Measurements from ENCODE around the gene RB1.
"Not testable (repeated sequence)": the region's sequence is repeated elsewhere in the genome, so short reads cannot be mapped to it uniquely, and the experiment has no call there.

RB1 gene

GRCh38 chr13:48355524-48355923 lies 52.0 kb downstream of the RB1 start:
- FAIRE-seq: not testable (repeated sequence)

DNA sequence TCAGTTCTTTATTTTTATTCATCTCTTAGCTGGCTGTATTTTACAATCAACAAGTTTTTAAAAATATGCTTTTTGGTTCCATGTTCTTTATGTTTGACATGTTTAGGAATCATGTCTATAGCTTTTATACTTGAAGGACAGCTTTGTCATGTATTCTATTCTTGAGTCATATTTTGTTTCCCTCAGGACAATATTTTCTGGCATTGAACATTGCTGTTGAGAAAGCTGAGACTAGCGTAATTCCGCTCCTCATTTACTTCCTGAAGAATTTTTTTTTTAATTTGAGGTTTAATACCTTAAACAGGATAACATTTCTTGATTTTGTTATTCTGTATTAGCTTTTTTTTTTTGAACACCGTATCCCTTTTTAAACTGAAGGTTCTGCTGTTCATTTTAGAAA lies 53.2 kb downstream of the RB1 start:
- FAIRE-seq: no peak

DNA sequence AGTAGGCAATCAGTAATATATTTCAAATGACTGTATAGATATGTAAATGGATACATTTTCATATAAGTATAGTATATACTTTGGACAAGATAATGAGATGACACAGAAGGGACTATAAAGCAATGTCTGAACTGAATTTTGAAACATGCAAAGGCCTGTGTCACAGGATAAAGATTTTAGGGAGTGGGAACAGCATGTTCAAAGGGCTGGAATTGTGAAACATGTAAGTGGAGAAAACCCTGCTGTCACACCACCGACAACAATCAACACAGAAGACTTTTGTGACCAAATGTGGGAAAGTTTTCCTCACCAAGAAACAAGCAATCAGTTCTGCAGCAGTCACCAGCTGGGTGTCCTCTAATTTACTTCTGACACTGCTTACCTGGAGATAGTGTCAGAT lies 66.4 kb downstream of the RB1 start:
- no peak for FAIRE-seq

DNA sequence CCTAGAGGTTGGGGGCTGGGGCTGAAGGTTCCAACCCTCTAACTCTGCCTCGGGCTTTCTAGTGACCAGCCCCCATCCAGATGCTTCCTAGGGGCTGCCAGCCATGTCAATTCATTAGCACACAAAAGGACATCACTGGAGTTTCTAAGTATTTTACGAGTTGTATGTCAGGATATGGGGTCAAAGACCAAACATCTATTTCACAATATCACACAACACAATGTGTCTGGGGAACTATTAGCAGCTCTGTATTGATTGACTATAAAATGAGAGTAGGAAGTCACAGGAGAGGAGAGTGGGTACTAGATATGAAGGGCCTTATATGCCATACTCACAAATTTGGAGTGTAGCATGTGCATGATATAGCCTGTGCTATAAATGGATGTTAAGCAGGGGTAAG lies 67.3 kb downstream of the RB1 start:
- FAIRE-seq: no peak

GRCh38 chr13:48377857-48378256 lies 74.3 kb downstream of the RB1 start:
- FAIRE-seq: no peak

DNA sequence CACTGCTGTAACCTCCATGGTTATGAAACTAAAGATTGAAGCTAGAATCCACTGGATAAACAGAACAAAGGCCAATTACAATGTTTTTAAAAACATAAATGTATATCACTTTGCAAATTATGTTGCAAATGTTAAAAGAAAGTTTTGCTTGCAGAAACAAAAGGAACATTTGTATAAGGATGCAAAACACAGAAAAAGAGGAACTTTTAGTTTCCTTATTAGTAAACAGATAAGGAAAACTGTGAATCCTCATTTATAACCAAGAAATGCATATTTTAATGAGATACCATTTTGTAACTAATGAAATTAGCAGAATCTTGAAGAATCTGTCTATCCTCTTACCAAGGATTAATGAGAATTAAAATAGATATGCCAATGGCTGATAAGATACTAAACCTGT lies 77.0 kb downstream of the RB1 start:
- no peak for FAIRE-seq

- no peak for FAIRE-seq
These were observed 79.8 kb downstream of the RB1 start for GRCh38 chr13:48383384-48383783.

DNA sequence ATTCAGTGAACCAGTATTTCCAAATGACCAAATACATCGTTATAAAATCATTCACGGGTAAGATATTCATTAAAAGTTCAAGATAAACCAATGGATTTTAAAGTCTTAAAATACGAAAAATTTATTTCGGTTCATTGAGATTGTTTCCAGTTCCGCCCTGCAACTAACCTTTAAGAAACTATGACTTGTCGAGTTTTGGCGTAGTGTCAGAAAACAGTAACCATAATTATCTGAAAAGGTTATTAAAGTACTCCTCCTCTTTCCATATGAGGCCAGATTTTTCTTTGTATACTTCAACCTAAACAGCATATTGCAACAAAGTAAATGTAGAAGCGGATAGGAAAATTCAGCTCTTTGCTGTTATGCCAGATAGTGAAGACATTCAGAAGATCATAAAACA lies 83.3 kb downstream of the RB1 start:
- no peak for FAIRE-seq

DNA sequence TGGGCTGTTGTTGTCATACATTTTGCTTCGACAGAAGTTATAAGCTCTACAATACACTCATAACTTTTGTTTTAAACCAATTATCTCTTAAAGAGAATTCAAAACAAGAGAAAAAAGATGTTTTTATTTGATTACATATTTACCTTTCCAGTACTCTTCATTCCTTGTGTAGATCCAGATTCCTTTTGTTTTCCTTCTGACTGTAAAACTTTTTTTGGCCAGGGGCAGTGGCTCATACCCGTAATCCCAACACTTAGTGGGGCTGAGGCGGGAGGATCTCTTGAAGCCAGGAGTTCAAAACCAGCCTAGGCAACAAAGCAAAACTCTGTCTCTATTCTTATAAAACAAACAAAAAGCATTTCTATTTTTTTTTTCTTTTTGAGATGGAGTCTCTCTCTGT lies 87.7 kb downstream of the RB1 start:
- no peak for FAIRE-seq

GRCh38 chr13:48393030-48393697 lies 89.6 kb downstream of the RB1 start:
- no peak for FAIRE-seq

DNA sequence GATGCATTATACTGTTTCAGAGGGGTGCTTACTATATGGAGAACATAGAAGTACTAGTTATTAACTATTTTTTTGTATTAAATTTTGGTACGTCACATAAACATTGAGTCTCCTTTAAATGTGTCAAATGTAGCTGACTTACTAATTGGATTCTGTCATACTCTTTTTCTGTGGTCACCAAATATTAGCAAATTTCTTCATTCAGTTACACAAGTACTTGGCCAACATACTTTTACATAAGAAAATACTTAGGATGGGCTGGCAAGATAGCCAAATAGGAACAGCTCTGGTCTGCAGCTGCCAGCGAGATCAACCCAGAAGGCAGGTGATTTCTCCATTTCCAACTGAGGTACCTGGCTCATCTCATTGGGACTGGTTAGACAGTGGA lies 90.1 kb downstream of the RB1 start:
- no peak for FAIRE-seq

- FAIRE-seq: no peak
These were observed 94.2 kb downstream of the RB1 start for GRCh38 chr13:48397744-48398143.

DNA sequence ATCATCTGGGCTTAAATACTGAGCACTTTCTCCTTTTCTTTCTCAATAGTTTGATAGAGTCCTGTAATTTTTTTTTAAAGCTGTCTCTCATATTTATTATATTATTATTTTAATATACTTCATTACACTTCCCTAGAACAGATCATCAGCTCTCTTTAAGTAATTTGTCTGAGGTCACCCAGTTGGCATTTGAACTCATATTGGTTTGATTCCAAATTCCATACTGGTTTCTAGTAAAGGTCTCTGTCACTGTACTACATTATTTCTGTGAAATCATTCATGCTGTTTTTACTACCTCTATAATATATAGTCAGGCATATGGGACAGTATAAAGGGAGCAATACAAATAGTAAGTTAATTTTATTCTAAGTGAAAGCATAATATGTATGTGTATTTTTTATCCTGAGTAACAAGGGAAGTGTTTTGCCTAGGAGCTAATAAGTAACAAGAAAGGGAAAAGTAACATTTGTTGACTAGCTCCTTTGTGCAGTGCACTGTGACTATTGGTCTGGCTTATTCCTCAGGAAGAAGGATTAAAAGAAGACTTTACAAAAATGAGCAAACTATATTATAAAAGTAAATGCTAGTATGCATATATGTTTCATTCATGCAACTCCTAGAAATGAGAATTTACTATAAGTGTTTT lies 95.0 kb downstream of the RB1 start:
- FAIRE-seq: no peak

DNA sequence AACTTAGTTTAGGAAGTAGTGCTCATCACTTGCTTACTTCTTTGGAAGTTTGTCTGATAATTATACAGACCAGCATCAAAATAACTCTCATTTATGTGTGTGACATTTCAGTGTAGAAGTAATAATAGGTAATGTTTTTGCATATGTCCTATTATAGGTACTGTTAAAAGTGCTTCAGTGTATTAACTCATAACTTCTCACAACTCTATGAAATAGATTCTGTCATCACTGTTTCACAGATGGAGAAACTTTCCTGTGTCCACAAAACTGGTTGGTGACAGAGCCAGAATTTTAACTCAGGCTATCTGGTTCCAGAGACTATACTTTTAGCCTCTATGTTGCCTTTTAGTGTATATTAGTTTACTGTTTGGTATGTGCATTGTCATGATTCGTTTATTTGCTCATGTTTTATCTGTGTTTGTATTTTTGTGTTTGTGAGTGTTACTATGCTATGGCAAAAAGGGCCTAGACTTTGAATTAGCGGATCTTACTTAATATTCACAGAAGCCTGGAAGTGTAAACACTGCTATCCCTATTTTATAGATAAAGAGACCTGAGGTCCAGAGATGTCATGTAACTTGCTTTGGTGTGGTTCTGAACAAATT lies 96.6 kb downstream of the RB1 start:
- no peak for FAIRE-seq

- no peak for FAIRE-seq
These were observed 97.3 kb downstream of the RB1 start for GRCh38 chr13:48400850-48401291.

- no peak for FAIRE-seq
These were observed 97.9 kb downstream of the RB1 start for GRCh38 chr13:48401480-48401879.

GRCh38 chr13:48402325-48402932 lies 98.9 kb downstream of the RB1 start:
- no peak for FAIRE-seq

DNA sequence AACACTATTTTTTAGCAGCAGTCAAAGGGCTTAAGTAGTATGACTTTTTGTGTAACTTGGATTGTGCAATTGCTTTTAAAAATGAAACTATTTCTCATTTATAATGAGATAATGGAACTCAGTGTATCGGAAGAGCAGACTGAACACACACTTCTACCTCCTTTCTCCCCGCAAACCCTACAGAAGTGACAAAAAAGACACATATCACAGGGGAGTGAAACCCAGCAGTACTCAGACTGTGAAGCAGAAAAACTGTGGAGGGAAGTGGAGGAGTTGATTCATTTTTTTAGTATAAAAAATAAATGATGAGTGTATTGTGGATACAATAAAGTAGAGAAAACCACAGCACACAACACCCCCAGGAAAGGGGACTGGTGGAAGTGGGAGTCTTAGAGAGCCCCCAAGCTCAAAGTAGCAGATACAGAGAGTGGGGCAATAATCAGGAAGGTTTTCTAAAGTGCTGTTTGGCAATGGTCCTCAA lies 99.6 kb downstream of the RB1 start:
- FAIRE-seq: no peak

DNA sequence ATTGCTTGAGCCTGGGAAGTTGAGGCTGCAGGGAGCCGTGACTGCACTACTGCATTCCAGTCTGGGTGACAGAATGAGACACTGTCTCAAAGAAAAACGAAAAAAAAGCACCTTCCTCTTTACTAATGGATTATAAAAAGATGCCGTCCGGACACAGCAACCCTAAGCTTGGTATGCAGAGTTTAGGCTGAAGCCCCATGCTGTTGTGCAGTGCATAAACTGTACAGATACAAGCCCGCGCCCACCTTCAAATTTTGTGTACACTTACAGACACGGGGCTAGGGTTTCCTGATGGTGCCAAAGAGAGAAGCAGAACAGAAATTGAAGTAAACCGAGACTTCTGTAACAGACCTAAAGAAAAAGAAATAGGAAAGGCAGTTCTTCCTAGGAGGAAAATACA lies 100.4 kb downstream of the RB1 start:
- FAIRE-seq: no peak

DNA sequence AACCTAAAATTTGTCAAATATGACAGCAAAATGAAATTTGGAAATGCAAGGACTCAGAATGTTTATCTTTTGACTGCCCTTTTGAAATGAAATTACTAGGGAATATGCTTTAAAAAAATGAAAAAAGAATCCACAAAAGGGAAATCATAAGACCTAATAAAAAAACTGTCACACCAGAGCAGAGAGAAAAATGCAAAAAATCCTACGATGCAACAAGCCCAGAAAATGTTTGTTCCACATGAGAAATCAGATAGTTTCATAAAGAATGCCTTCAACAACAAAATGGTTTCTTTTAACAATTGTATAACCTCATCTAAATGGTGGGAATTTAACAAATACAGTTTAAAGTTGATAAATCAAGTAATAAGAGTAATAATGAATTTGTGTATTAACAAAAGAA lies 101.4 kb downstream of the RB1 start:
- FAIRE-seq: no peak

- no peak for FAIRE-seq
These were observed 102.3 kb downstream of the RB1 start for GRCh38 chr13:48405875-48406274.

DNA sequence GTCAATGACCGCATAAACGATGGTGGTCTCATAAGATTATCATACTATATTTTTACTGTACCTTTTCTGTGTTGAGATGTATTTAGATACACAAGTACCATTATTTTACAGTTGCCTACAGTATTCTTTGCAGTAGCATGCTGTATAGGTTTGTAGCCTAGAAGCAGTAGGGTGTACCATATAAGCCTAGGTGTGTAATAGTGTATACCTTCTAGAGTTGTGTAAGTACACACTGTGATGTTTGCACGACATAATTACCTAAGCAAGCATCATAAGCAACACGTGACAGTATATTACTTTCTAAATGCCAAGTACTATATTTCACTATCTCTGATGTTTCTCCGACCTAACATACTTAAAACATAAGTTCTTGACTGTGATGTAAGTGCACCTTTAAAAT lies 106.6 kb downstream of the RB1 start:
- FAIRE-seq: no peak

DNA sequence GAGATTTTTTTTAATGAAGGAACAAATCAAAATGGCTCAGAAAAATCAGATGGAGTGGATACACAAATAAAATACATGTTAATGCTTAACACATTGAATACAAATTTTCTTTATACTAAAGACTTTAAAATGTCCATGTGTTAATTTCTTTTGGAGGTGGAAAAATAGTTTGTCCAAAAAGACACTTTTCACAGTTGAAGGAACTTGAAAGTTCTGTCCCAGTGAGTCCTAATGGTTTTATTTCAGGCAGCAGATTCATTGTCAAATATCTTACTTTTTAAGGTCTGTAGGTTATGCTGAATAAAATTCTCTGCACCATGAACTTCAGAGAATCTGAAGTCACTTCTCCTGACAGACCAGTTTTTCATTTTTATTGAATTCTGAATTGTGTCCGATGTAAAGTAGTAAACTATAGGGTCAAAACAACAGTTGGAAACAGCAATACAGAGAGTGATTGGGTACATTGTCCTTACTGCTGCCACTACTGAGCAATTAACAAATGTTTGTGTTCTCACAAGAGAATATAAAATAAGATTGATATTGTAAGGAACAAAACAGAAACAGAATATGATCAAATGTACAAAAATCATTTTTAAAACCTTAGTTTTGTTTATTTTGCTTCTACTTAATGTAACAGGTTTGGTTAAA lies 107.7 kb downstream of the RB1 start:
- no peak for FAIRE-seq
